ENCODE results near the gene PIGQ. TPM values are rescaled to one million over a fixed set of nuclear protein-coding genes. Genes with fewer than 3 reads are reported as not detected.

PIGQ gene
- total and polyA plus RNA-seq, 2 experiments from 2014 or later, result 30.2 to 62.3 TPM

GRCh38 chr16:568401-569258 is 1.1 kb upstream of the PIGQ start:
- Histone ChIP-seq H4K20me1 (replicated peaks; ENCODE audit: insufficient read depth) (no peaks in the 10 kb centered on the region), H3K4me3 (peak overlapping the region; percentile 93), H3K79me2 (replicated peaks; ENCODE audit: insufficient read depth) (peaks cover 8% of the 10 kb centered on the region), H3K4me1 (ENCODE audit: insufficient read depth) (peaks cover 17% of the 10 kb centered on the region), H3K27ac (ENCODE audit: low read depth) (peak overlapping the region; percentile 66; the same call in 1 of the 2 replicates), H3K4me2 (peak overlapping the region; percentile 88), H3K9me2 (ENCODE audit: insufficient read depth) (no peaks in the 10 kb centered on the region), H3K36me3 (ENCODE audit: insufficient read depth) (no peaks in the 10 kb centered on the region), H3F3A (replicated peaks; ENCODE audit: low read depth) (0 out of 2 replicates have a peak, but pooled peaks cover 11% of the 10 kb centered on the region), H3K27me3 (ENCODE audit: insufficient read depth) (no peaks in the 10 kb centered on the region), H2AFZ (peak overlapping the region; percentile 91; the same call in 1 of the 2 replicates)
- DNase-seq (ENCODE audit: low spot score) (no peak), ATAC-seq (no peak)
- no peaks in the 10 kb centered on the region for H3K9me3 Mint-ChIP-seq
- H3K4me1 Mint-ChIP-seq, result peaks cover 6% of the 10 kb centered on the region; the same call in 2 of the 3 replicates
- H3K36me3 Mint-ChIP-seq (ENCODE audit: low read depth), result no peaks in the 10 kb centered on the region; the same call in 2 of the 3 replicates
- H3K27me3 Mint-ChIP-seq (ENCODE audit: insufficient read depth, low read depth, poor library complexity), result peaks cover 3% of the 10 kb centered on the region
- no peak overlapping the region; the same call in 1 of the 2 replicates for H3K27ac Mint-ChIP-seq
- no peak for TF ChIP-seq JUNB (IDR thresholded peaks at IDR 0.05; ENCODE audit: unreplicated experiment)
- H3K4me3 Mint-ChIP-seq, result peak overlapping the region; percentile 80

GRCh38 chr16:572865-573650 is 3.3 kb downstream of the PIGQ start:
- Mint-ChIP-seq H3K36me3 (ENCODE audit: low read depth) (no peaks in the 10 kb centered on the region; the same call in 2 of the 3 replicates), H3K4me3 (peak overlapping the region; percentile 50; the same call in 2 of the 3 replicates)
- TF ChIP-seq ZNF114 (CRISPR knock-in tag; IDR thresholded peaks at IDR 0.05), result no peak
- no peak for TF ChIP-seq NANOG (IDR thresholded peaks at IDR 0.05; ENCODE audit: borderline replicate concordance)
- no peak for TF ChIP-seq JUNB (IDR thresholded peaks at IDR 0.05; ENCODE audit: unreplicated experiment)
- TF ChIP-seq CREB1 (CRISPR knock-in tag; IDR thresholded peaks at IDR 0.05; ENCODE audit: low read depth), result no peak
- TF ChIP-seq REST (IDR thresholded peaks at IDR 0.05; ENCODE audit: unreplicated experiment), result no peak
- no peak; the same call in 1 of the 2 replicates for TF ChIP-seq POLR2AphosphoS5 (IDR thresholded peaks at IDR 0.05; ENCODE audit: low read depth)
- TF ChIP-seq ZNF331 (CRISPR knock-in tag; IDR thresholded peaks at IDR 0.05; ENCODE audit: low read depth), result no peak
- no peak for TF ChIP-seq ZNF462 (CRISPR knock-in tag; IDR thresholded peaks at IDR 0.05)

More at GRCh38 chr16:572865-573650, 3.3 kb downstream of the PIGQ start:
- no peaks in the 10 kb centered on the region for H3K9me2 ChIP-seq (ENCODE audit: insufficient read depth)
- no peaks in the 10 kb centered on the region for H3K27me3 ChIP-seq (ENCODE audit: insufficient read depth)
- H3K4me3 ChIP-seq, result no peak overlapping the region
- no peak overlapping the region for H3K27ac ChIP-seq (ENCODE audit: low read depth)
- H3K79me2 ChIP-seq (replicated peaks; ENCODE audit: insufficient read depth), result peaks cover 8% of the 10 kb centered on the region
- Mint-ChIP-seq H3K9me3 (no peaks in the 10 kb centered on the region), H3K27ac (no peak overlapping the region), H3K27me3 (ENCODE audit: insufficient read depth, low read depth, poor library complexity) (peaks cover 7% of the 10 kb centered on the region), H3K4me1 (peaks cover 11% of the 10 kb centered on the region)
- no peak overlapping the region for H2AFZ ChIP-seq
- ATAC-seq (no peak), DNase-seq (ENCODE audit: low spot score) (no peak)
- H3K36me3 ChIP-seq (ENCODE audit: insufficient read depth), result no peaks in the 10 kb centered on the region
- peaks cover 14% of the 10 kb centered on the region; the same call in 1 of the 2 replicates for H3F3A ChIP-seq (replicated peaks; ENCODE audit: low read depth)
- no peaks in the 10 kb centered on the region for H4K20me1 ChIP-seq (replicated peaks; ENCODE audit: insufficient read depth)
- H3K4me1 ChIP-seq (ENCODE audit: insufficient read depth), result peaks cover 6% of the 10 kb centered on the region; the same call in 1 of the 2 replicates
- no peak overlapping the region for H3K4me2 ChIP-seq

All from GM23338 (cell line).